T-helper 17 cell (primary cell): ENCODE measurements around the gene CRHR2. TPM values are rescaled to one million over a fixed set of nuclear protein-coding genes. Genes with fewer than 3 reads are reported as not detected.

ENCODE experiments used
- ATAC-seq: fragments of 150-1000 bp; cut with Tn5 transposase; 2 replicates; pipeline ENCODE4 v1.10.0; 2021; ENCODE audit warnings: mild to moderate bottlenecking, moderate library complexity
- DNase-seq, 3 donors: peaks; one replicate each; pipeline versions ENCODE4 v3.0.0 to v3.0.0-alpha.2; 2020 to 2021
- H3K9me3 ChIP-seq: one replicate; pipeline ENCODE4 v1.7.0; 2013; ENCODE audit warnings: low read length, mild to moderate bottlenecking; ENCODE audit not compliant: control insufficient read depth, poor library complexity, severe bottlenecking
- H3K27ac Mint-ChIP-seq: one replicate; pipeline ENCODE4 v1.8.0; 2022; ENCODE audit warnings: mild to moderate bottlenecking, moderate library complexity, mixed read lengths
- H3K27me3 Mint-ChIP-seq: one replicate; pipeline ENCODE4 v1.8.0; 2022; ENCODE audit warnings: mixed read lengths
- H3K36me3 Mint-ChIP-seq: one replicate; pipeline ENCODE4 v1.8.0; 2022; ENCODE audit warnings: low read depth, mixed read lengths
- H3K4me1 Mint-ChIP-seq: one replicate; pipeline ENCODE4 v1.8.0; 2022; ENCODE audit warnings: mild to moderate bottlenecking, mixed read lengths
- H3K4me3 Mint-ChIP-seq: one replicate; pipeline ENCODE4 v1.8.0; 2022; ENCODE audit warnings: mild to moderate bottlenecking, moderate library complexity, mixed read lengths
- total RNA-seq, 4 donors: library from RNA in 2 of 4; stranded (reverse) in 2 of 4; gene quantifications; one replicate each; pipeline ENCODE4 v1.2.3 and lab custom pipeline; 2022 to 2026

The CRHR2 gene
- total RNA-seq, 2 donors from 2014 or later: not detected

- Mint-ChIP-seq H3K27me3 (no peaks in the 10 kb centered on the region), H3K4me3 (no peak overlapping the region), H3K27ac (no peak overlapping the region), H3K4me1 (peaks cover 18% of the 10 kb centered on the region), H3K36me3 (peaks cover 12% of the 10 kb centered on the region)
- DNase-seq (no peak), ATAC-seq (no peak)
- H3K9me3 ChIP-seq: no peaks in the 10 kb centered on the region
Observed at GRCh38 chr7:30604901-30605300, 77.4 kb downstream of the CRHR2 start.

Other genes with a start within 250 kb of the CRHR2 start
- 10 to 100 TPM; 15.7 to 18.9 TPM for gene NOD1, start 203.7 kb downstream of the CRHR2 start, total RNA-seq
- gene GGCT, start 177.6 kb downstream of the CRHR2 start, total RNA-seq: 1 to 10 TPM; 8.4 to 9.6 TPM
- gene GARS1, start 87.6 kb downstream of the CRHR2 start, total RNA-seq: 100 to 1,000 TPM in 1 of 2 donors, 10 to 100 TPM in 1; 84.6 to 114 TPM
- gene INMT, start 69.7 kb upstream of the CRHR2 start, total RNA-seq: 1 to 10 TPM in 1 of 2 donors, under 1 TPM in 1; 0.65 to 1.2 TPM
- 1 to 10 TPM; 1.6 to 1.8 TPM for gene MINDY4, start 89.0 kb upstream of the CRHR2 start, total RNA-seq
- under 1 TPM; 0.35 to 0.83 TPM for gene AQP1, start 229.4 kb upstream of the CRHR2 start, total RNA-seq